ENCODE measurements around the gene SLC35F3. TPM values are rescaled to one million over a fixed set of nuclear protein-coding genes. Genes with fewer than 3 reads are reported as not detected.

SLC35F3 gene
- total RNA-seq, 1 experiment from 2014 or later, result 0.66 TPM

DNA sequence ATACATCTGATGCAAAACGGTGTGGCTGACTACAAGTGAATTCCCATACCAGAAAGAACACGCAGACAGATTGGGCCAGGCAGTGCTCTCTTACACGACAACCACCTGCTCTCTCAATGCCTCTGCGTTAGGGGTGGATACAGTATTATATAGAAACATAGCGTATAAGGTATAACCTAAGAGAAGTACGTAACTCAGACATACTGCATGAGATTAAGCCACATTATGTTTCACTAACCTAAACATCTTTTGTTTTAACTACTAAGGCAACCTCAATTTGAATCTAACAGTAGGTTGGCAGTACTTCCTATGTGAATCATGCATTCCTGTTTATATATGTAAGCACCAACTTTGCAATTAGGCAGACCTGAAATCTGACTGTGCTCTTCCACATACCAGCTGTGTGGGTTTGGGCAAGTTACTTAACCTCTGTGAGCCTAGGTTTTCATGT, 410.6 kb downstream of the SLC35F3 start:
- H3K27me3 Mint-ChIP-seq (ENCODE audit: unreplicated experiment), result peaks cover 88% of the 10 kb centered on the region
- H3K36me3 Mint-ChIP-seq (ENCODE audit: insufficient read depth, unreplicated experiment), result no peaks in the 10 kb centered on the region
- H3K4me3 Mint-ChIP-seq (ENCODE audit: low read depth, unreplicated experiment), result no peak overlapping the region
- no TSS peak for BruUV-seq (replicated peaks)
- no peaks in the 10 kb centered on the region for H3K9me3 Mint-ChIP-seq (ENCODE audit: low read depth, unreplicated experiment)
- H3K4me1 Mint-ChIP-seq (ENCODE audit: low read depth, unreplicated experiment), result peaks cover 8% of the 10 kb centered on the region
- no peak for DNase-seq
- H3K27ac Mint-ChIP-seq (ENCODE audit: unreplicated experiment), result no peak overlapping the region
- CTCF ChIA-PET, result no interaction called here
- intact Hi-C loops (cut with micrococcal nuclease; ENCODE audit: unreplicated experiment), result no loop called here
- TF ChIP-seq, protein P1, sequence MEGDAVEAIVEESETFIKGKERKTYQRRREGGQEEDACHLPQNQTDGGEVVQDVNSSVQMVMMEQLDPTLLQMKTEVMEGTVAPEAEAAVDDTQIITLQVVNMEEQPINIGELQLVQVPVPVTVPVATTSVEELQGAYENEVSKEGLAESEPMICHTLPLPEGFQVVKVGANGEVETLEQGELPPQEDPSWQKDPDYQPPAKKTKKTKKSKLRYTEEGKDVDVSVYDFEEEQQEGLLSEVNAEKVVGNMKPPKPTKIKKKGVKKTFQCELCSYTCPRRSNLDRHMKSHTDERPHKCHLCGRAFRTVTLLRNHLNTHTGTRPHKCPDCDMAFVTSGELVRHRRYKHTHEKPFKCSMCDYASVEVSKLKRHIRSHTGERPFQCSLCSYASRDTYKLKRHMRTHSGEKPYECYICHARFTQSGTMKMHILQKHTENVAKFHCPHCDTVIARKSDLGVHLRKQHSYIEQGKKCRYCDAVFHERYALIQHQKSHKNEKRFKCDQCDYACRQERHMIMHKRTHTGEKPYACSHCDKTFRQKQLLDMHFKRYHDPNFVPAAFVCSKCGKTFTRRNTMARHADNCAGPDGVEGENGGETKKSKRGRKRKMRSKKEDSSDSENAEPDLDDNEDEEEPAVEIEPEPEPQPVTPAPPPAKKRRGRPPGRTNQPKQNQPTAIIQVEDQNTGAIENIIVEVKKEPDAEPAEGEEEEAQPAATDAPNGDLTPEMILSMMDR (IDR thresholded peaks at IDR 0.05; ENCODE audit: unreplicated experiment), result no peak

DNA sequence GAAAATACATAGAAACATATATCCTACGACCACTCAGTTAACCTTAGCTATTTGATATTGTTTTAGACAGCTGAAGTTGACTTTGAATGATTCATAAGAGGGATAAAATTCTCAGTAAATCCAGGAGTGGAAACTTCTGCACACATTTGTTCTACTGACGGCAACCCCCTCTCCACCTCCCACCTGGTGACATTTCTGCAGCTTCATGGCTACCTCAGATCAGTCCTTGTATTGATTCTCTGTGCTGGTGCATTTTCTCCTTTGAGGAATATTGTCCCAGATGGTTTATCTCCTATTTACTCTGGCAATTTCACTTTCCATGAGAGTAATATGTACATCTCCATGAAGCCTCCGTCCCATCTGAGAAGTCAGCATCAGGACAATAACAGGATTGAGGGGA, 411.1 kb downstream of the SLC35F3 start:
- TF ChIP-seq, protein P1 (IDR thresholded peaks at IDR 0.05; ENCODE audit: unreplicated experiment), result no peak
- BruUV-seq (replicated peaks), result no TSS peak
- CTCF ChIA-PET, result no interaction called here
- peaks cover 7% of the 10 kb centered on the region for H3K4me1 Mint-ChIP-seq (ENCODE audit: low read depth, unreplicated experiment)
- H3K27ac Mint-ChIP-seq (ENCODE audit: unreplicated experiment), result no peak overlapping the region
- H3K9me3 Mint-ChIP-seq (ENCODE audit: low read depth, unreplicated experiment), result no peaks in the 10 kb centered on the region
- H3K4me3 Mint-ChIP-seq (ENCODE audit: low read depth, unreplicated experiment), result no peak overlapping the region
- H3K27me3 Mint-ChIP-seq (ENCODE audit: unreplicated experiment), result peaks cover 92% of the 10 kb centered on the region
- intact Hi-C loops (cut with micrococcal nuclease; ENCODE audit: unreplicated experiment), result no loop called here
- H3K36me3 Mint-ChIP-seq (ENCODE audit: insufficient read depth, unreplicated experiment), result no peaks in the 10 kb centered on the region
- no peak for DNase-seq

DNA sequence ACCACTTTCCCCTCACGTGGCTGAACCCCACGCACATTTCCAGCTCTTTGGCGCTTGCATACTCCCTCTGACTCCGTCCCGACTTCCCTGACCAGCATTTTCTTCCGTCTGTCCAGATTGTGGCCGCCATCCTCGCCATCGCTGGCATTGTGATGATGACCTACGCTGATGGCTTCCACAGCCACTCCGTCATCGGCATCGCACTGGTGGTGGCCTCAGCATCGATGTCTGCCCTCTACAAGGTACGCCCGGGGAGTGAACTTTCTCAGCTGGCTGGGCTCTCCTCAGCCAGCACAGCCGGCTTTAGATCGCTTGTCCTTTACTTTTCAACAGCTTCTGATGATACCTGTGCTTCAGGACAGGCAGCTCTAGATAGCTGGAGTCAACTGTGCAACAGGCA, 412.0 kb downstream of the SLC35F3 start:
- Mint-ChIP-seq H3K36me3 (ENCODE audit: insufficient read depth, unreplicated experiment) (no peaks in the 10 kb centered on the region), H3K4me1 (ENCODE audit: low read depth, unreplicated experiment) (peaks cover 7% of the 10 kb centered on the region), H3K27me3 (ENCODE audit: unreplicated experiment) (peaks cover 92% of the 10 kb centered on the region), H3K4me3 (ENCODE audit: low read depth, unreplicated experiment) (no peak overlapping the region), H3K9me3 (ENCODE audit: low read depth, unreplicated experiment) (no peaks in the 10 kb centered on the region), H3K27ac (ENCODE audit: unreplicated experiment) (no peak overlapping the region)
- intact Hi-C loops (cut with micrococcal nuclease; ENCODE audit: unreplicated experiment), result no loop called here
- no peak for DNase-seq
- CTCF ChIA-PET, result no interaction called here
- no TSS peak for BruUV-seq (replicated peaks)
- TF ChIP-seq, protein P1 (IDR thresholded peaks at IDR 0.05; ENCODE audit: unreplicated experiment), result no peak

DNA sequence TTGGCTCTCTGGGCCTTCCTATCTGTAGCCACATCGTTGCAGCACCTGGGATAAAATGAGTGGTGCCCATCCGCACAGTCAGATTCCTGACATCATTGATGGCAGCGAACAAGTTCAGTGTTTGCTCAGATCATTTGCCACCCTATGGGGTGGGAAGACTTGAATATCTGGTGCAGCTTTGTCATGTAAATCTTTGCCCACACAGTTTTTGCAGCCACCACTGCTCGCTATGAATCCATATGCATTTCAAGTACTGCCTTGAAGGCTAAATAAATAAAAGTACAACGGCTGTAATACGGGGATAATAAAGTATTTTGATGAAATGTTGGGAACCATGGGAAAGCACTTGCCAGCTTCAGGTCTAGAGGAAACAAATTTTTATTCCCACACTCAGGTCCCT, 412.5 kb downstream of the SLC35F3 start:
- Mint-ChIP-seq H3K27ac (ENCODE audit: unreplicated experiment) (no peak overlapping the region), H3K4me1 (ENCODE audit: low read depth, unreplicated experiment) (peaks cover 7% of the 10 kb centered on the region), H3K36me3 (ENCODE audit: insufficient read depth, unreplicated experiment) (no peaks in the 10 kb centered on the region), H3K4me3 (ENCODE audit: low read depth, unreplicated experiment) (no peak overlapping the region), H3K9me3 (ENCODE audit: low read depth, unreplicated experiment) (no peaks in the 10 kb centered on the region), H3K27me3 (ENCODE audit: unreplicated experiment) (peaks cover 92% of the 10 kb centered on the region)
- CTCF ChIA-PET, result no interaction called here
- DNase-seq, result no peak
- TF ChIP-seq, protein P1 (IDR thresholded peaks at IDR 0.05; ENCODE audit: unreplicated experiment), result no peak
- BruUV-seq (replicated peaks), result no TSS peak
- intact Hi-C loops (cut with micrococcal nuclease; ENCODE audit: unreplicated experiment), result no loop called here
